Calu3 (cell line): ENCODE results near the gene PRG2. TPM values are rescaled to one million over a fixed set of nuclear protein-coding genes. Genes with fewer than 3 reads are reported as not detected.

Experiments
- Bru-seq: library from RNA; stranded (reverse); fragments of 400-500 nt; gene quantifications from one replicate; lab custom pipeline; 2021; lab: Mats Ljungman, UMichigan
- BruChase-seq, 2 experiments: library from RNA; stranded (reverse); fragments of 400-500 nt; gene quantifications; one replicate each; lab custom pipeline; 2021; lab: Mats Ljungman, UMichigan
- BruUV-seq: library from RNA; stranded (reverse); fragments of 400-500 nt; replicated peaks from 2 replicates; lab custom pipeline; 2021; lab: Mats Ljungman, UMichigan
- CTCF ChIA-PET: fragments of 300-600 bp; sonication (Branson Sonifier 250); formaldehyde crosslinking; loops from one replicate; lab custom pipeline; 2022; ENCODE audit warnings: antibody characterized with exemption; lab: Charles Lee
- DNase-seq: peaks from one replicate; pipeline ENCODE4 v3.0.0; 2022
- H3K27ac Mint-ChIP-seq: one replicate; pipeline ENCODE4 v1.8.0; 2022; ENCODE audit warnings: mixed read lengths; ENCODE audit not compliant: unreplicated experiment
- H3K27me3 Mint-ChIP-seq: one replicate; pipeline ENCODE4 v1.8.0; 2022; ENCODE audit warnings: mixed read lengths; ENCODE audit not compliant: unreplicated experiment
- H3K36me3 Mint-ChIP-seq: one replicate; pipeline ENCODE4 v1.8.0; 2022; ENCODE audit warnings: mild to moderate bottlenecking, moderate library complexity, mixed read lengths; ENCODE audit not compliant: insufficient read depth, unreplicated experiment
- H3K4me1 Mint-ChIP-seq: one replicate; pipeline ENCODE4 v1.8.0; 2022; ENCODE audit warnings: mild to moderate bottlenecking, low read depth, mixed read lengths; ENCODE audit not compliant: unreplicated experiment
- H3K4me3 Mint-ChIP-seq: one replicate; pipeline ENCODE4 v1.8.0; 2022; ENCODE audit warnings: mild to moderate bottlenecking, low read depth, moderate library complexity, mixed read lengths; ENCODE audit not compliant: unreplicated experiment
- H3K9me3 Mint-ChIP-seq: one replicate; pipeline ENCODE4 v1.8.0; 2022; ENCODE audit warnings: low read depth, mixed read lengths; ENCODE audit not compliant: unreplicated experiment
- intact Hi-C: fragments of 100-400 bp; cut with micrococcal nuclease; formaldehyde crosslinking; loops from one replicate; pipeline ENCODE4 v1.10.0; 2022; ENCODE audit not compliant: unreplicated experiment
- long read RNA-seq: library from polyadenylated mRNA; stranded (forward); transcript quantifications from one replicate; pipeline ENCODE4 v2.0.0, GENCODE V29; 2022
- total RNA-seq: library from RNA; stranded (reverse); gene quantifications from 2 replicates; pipeline ENCODE4 v1.2.3, GENCODE V29; 2022
- TF ChIP-seq, protein P1 (sequence below): fragments of 200-600 bp; IDR thresholded peaks from one replicate; pipeline ENCODE4 v1.8.0; 2022; ENCODE audit warnings: antibody characterized with exemption; ENCODE audit not compliant: unreplicated experiment

The PRG2 gene, protein sequence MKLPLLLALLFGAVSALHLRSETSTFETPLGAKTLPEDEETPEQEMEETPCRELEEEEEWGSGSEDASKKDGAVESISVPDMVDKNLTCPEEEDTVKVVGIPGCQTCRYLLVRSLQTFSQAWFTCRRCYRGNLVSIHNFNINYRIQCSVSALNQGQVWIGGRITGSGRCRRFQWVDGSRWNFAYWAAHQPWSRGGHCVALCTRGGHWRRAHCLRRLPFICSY
- not detected in 2 replicates for total RNA-seq
- percentile 21 among the genes with signal in this experiment for Bru-seq, nascent RNA
- percentile 35 among the genes with signal in this experiment for BruChase-seq, experiment 1, labeled RNA remaining after a 6-hour chase
- BruChase-seq, experiment 2, labeled RNA remaining after a 2-hour chase, result percentile 21 among the genes with signal in this experiment
- long read RNA-seq, result 0 reads

GRCh38 chr11:57390535-57390934 lies at the start of gene PRG2:
TSS of gene PRG2 (minus strand) at chr11:57390650. CDS start at chr11:57389944, 706 bp downstream.
- H3K27me3 Mint-ChIP-seq, result peaks cover 66% of the 10 kb centered on the region

DNA sequence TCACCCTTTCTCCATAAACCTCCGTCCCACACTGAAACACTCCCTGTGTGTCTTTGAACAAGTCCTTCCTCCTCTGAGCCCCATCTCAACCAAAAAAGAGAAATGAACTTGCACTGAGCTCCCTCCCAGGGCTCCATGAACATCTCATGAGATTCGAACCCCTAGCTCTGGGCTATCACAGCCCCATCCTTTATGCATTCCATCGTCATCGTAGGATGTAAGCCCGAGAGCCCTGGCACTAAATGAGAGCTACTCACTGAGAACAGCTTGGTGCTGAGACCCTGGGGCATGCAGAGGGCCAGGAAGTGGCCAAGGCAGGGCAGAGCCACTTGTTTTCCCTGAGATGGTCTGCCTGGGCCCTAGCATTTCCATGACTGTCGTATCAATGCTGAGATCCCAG lies 49.3 kb upstream of the PRG2 start:
- H3K4me1 Mint-ChIP-seq, result peaks cover 20% of the 10 kb centered on the region
- no peaks in the 10 kb centered on the region for H3K36me3 Mint-ChIP-seq
- DNase-seq, result no peak
- intact Hi-C loops, result no loop called here
- H3K9me3 Mint-ChIP-seq, result no peaks in the 10 kb centered on the region
- TF ChIP-seq, protein P1, sequence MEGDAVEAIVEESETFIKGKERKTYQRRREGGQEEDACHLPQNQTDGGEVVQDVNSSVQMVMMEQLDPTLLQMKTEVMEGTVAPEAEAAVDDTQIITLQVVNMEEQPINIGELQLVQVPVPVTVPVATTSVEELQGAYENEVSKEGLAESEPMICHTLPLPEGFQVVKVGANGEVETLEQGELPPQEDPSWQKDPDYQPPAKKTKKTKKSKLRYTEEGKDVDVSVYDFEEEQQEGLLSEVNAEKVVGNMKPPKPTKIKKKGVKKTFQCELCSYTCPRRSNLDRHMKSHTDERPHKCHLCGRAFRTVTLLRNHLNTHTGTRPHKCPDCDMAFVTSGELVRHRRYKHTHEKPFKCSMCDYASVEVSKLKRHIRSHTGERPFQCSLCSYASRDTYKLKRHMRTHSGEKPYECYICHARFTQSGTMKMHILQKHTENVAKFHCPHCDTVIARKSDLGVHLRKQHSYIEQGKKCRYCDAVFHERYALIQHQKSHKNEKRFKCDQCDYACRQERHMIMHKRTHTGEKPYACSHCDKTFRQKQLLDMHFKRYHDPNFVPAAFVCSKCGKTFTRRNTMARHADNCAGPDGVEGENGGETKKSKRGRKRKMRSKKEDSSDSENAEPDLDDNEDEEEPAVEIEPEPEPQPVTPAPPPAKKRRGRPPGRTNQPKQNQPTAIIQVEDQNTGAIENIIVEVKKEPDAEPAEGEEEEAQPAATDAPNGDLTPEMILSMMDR, result no peak
- no TSS peak for BruUV-seq
- no peak overlapping the region for H3K4me3 Mint-ChIP-seq
- no peak overlapping the region for H3K27ac Mint-ChIP-seq
- CTCF ChIA-PET, result interaction anchor here (0.6 kb wide), 1 partner anchor 17 kb away, joined by 4 read pairs; no protein-coding TSS in a partner anchor
- H3K27me3 Mint-ChIP-seq, result no peaks in the 10 kb centered on the region

More at GRCh38 chr11:57390535-57390934, at the start of gene PRG2:
- no peak within 1 kb of the TSS for H3K27ac Mint-ChIP-seq
- no peaks in the 10 kb centered on the region for H3K9me3 Mint-ChIP-seq
- DNase-seq, result no peak
- CTCF ChIA-PET, result no interaction called here
- H3K4me3 Mint-ChIP-seq, result no peak within 1 kb of the TSS
- H3K36me3 Mint-ChIP-seq, result no peaks in the 10 kb centered on the region
- no peaks in the 10 kb centered on the region for H3K4me1 Mint-ChIP-seq
- TF ChIP-seq, protein P1, result no peak
- no TSS peak for BruUV-seq
- intact Hi-C loops, result no loop called here

GRCh38 chr11:57438345-57439285 lies 48.2 kb upstream of the PRG2 start:
- Mint-ChIP-seq H3K4me1 (peaks cover 20% of the 10 kb centered on the region), H3K36me3 (peaks cover 5% of the 10 kb centered on the region), H3K27ac (no peak overlapping the region), H3K27me3 (no peaks in the 10 kb centered on the region), H3K9me3 (no peaks in the 10 kb centered on the region), H3K4me3 (no peak overlapping the region)
- no TSS peak for BruUV-seq
- intact Hi-C loops, result no loop called here
- CTCF ChIA-PET, result no interaction called here
- TF ChIP-seq, protein P1, result no peak
- DNase-seq, result no peak

DNA sequence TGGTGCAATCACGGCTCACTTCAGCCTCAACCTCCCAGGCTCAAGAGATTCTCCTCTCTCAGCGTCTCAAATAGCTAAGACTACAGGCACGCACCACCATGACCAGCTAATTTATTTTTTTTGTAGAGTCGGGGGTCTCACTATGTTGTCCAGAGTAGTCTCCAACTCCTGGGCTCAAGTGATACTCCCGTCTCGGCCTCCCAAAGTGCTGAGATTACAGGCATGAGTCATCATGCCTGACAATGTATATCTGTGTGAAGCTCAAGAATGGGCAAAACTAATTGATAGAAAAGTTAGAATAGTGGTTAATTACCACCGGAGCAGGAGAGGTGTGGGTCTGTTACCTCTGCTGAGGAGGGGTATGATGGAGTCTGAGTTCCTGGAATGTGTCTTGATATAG lies 45.6 kb upstream of the PRG2 start:
- Mint-ChIP-seq H3K36me3 (peaks cover 5% of the 10 kb centered on the region), H3K4me1 (peaks cover 16% of the 10 kb centered on the region), H3K27me3 (no peaks in the 10 kb centered on the region), H3K4me3 (no peak overlapping the region), H3K9me3 (no peaks in the 10 kb centered on the region), H3K27ac (no peak overlapping the region)
- no TSS peak for BruUV-seq
- intact Hi-C loops, result no loop called here
- CTCF ChIA-PET, result no interaction called here
- no peak for DNase-seq
- TF ChIP-seq, protein P1, result no peak
